ENCODE measurements around the gene MESD.

The MESD gene

DNA sequence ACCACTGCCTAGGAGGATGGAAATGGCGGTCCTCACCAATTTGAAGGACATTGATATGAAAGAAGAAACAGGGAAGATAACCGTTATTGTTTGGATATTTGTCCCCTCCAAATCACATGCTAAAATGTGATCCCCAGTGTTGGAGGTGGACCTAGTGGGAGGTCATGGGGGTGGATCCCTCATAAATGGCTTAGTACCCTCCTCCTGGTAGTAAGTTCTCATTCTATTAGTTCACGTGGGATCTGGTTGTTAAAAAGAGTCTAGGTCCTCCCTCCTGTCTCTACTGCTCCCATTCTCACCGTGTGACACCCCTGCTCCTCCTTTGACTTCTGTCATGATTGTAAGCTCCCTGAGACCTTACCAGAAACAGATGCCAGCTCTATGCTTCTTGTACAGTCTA is 41.6 kb upstream of the MESD start:
- no peak overlapping the region for H3K4me3 ChIP-seq (ENCODE audit: low read depth, low read length)
- TF ChIP-seq, protein P1, sequence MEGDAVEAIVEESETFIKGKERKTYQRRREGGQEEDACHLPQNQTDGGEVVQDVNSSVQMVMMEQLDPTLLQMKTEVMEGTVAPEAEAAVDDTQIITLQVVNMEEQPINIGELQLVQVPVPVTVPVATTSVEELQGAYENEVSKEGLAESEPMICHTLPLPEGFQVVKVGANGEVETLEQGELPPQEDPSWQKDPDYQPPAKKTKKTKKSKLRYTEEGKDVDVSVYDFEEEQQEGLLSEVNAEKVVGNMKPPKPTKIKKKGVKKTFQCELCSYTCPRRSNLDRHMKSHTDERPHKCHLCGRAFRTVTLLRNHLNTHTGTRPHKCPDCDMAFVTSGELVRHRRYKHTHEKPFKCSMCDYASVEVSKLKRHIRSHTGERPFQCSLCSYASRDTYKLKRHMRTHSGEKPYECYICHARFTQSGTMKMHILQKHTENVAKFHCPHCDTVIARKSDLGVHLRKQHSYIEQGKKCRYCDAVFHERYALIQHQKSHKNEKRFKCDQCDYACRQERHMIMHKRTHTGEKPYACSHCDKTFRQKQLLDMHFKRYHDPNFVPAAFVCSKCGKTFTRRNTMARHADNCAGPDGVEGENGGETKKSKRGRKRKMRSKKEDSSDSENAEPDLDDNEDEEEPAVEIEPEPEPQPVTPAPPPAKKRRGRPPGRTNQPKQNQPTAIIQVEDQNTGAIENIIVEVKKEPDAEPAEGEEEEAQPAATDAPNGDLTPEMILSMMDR (IDR thresholded peaks at IDR 0.05; ENCODE audit: low read depth, low read length, missing control alignments), result no peak

DNA sequence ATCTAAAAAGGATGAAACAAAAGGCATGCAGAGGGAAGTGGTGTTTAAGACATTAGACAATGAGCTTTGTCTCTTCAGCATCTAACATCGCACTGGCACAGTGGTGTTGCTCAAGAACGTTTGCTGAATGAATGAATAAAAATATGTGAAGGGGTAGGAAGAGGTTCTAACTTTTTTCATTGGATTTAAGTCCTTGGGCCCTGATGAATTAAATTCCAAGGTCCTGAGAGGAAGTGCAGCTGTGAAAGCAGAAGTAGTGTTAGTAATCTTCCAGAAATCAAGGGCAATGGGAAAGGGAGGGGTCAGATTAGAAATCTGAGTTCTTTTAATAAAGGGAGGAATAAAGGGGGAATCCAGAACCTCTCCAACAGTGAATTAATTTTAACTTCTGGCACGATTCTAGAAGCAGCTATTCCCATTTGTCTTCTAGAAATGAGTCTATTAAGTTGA is 40.7 kb upstream of the MESD start:
- no peak overlapping the region for H3K4me3 ChIP-seq (ENCODE audit: low read depth, low read length)
- DNase-seq (ENCODE audit: low read depth), result no peak
- TF ChIP-seq, protein P1 (IDR thresholded peaks at IDR 0.05; ENCODE audit: low read depth, low read length, missing control alignments), result no peak

More for the DNA sequence above, 41.6 kb upstream of the MESD start:
- DNase-seq (ENCODE audit: low read depth), result no peak

DNA sequence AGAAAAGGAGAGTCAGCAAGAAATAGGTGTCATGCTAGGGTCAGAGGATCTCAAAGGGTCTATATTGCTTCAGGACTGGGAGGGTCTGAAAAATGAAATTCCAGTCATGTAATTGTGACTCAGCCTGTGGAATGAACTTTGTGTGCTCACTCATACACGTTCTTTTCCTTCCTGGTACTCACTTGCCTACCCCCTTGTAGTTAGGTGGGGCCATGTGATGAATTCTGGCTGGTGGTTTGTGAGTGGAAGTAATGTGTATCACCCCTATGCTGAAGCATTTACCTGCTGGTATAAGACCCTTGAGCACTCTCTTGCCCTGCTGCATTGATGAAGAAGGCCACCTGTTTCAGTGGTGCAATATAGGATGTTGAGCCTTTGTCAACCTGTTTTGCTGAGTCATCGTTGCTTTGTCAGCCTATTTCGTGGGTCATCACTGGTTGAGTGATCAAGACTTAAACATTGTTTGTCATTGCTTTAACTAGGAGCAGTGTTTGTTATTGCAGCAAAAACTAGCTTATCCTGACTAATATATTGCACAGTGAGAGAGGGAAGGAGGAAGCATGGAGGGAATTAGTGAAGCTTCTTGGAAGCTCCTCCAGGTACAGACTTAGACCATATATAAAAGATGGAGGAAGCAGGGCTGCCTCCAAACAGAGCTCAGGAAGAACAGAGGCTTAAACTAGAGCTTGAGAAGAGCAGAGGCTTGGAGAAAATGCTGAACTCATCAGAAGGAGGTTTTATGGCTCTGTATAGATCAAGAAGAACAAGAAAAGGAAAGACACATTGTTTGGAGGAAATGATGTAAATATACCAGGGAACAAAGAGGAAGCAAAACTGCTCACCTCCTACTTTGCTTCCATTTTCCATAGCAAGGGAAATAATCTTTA is 40.0 kb upstream of the MESD start:
- no peak for DNase-seq (ENCODE audit: low read depth)
- no peak overlapping the region for H3K4me3 ChIP-seq (ENCODE audit: low read depth, low read length)
- TF ChIP-seq, protein P1 (IDR thresholded peaks at IDR 0.05; ENCODE audit: low read depth, low read length, missing control alignments), result no peak

DNA sequence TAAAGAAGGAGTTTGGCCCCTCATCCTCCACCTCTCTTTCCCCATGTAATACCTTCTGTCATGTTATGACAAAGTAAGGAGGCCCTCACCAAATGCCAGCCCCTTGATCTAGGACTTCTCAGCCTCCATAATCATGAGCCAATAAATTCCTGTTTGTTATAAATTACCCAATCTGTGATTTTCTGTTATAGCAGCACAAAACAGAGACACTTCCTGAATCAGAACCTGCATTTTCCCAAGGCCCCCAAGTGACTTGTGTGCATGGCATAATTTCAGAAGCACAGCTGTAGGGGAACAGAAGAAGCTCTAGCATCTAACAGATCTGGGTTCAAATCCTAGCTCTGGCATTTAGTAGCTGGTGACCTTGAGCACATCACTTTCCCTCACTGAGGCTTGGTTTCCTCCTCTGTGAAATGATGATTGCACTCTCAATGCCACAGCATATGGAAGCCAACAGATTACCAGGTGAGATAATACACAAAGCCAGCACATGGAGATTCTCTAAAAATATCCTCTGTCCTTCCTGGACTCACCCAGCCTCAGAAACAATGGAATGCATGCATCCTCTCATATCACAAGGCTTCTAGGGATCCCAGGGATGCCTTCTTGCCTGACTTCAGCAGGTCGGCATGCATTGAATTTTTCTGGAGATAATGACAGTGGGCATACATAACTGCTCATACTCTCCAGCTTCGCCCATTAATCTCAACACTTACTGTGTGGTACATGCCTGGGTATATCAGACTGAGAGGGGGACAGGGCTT is 37.4 kb upstream of the MESD start:
- DNase-seq (ENCODE audit: low read depth), result no peak
- TF ChIP-seq, protein P1 (IDR thresholded peaks at IDR 0.05; ENCODE audit: low read depth, low read length, missing control alignments), result no peak
- H3K4me3 ChIP-seq (ENCODE audit: low read depth, low read length), result no peak overlapping the region

- TF ChIP-seq, protein P1 (IDR thresholded peaks at IDR 0.05; ENCODE audit: low read depth, low read length, missing control alignments), result no peak
- no peak for DNase-seq (ENCODE audit: low read depth)
- no peak overlapping the region for H3K4me3 ChIP-seq (ENCODE audit: low read depth, low read length)
Measured at GRCh38 chr15:81025721-81026370, 36.2 kb upstream of the MESD start.

DNA sequence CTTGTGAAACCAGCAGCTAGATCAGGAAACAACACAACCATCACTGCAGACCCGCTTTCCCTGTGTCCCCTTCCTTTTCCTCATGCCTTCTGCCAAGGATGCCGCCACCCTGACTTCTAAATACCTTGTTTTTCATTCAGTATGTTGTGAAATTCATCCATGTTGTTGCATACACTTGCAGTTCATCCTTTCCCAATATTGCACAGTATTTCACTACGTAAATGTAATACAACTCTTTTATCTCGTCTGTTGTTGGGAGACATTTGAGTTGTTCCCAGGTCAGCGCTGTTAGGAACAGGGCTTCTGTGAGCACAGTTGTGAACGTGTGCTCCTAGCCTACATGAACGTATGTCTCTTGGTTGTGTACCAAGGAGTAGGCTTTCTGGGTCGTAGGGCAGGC is 35.3 kb upstream of the MESD start:
- TF ChIP-seq, protein P1 (IDR thresholded peaks at IDR 0.05; ENCODE audit: low read depth, low read length, missing control alignments), result no peak
- H3K4me3 ChIP-seq (ENCODE audit: low read depth, low read length), result no peak overlapping the region
- DNase-seq (ENCODE audit: low read depth), result no peak
